Neural cell (in vitro differentiated cells): ENCODE measurements around the gene CEACAM3.

ENCODE experiments used
- CTCF ChIP-seq: fragments of 450-650 bp; IDR thresholded peaks from 2 replicates; pipeline ENCODE4 v1.5.1; 2014; ENCODE audit warnings: antibody characterized with exemption, mild to moderate bottlenecking, moderate library complexity; ENCODE audit not compliant: poor library complexity, severe bottlenecking
- MXI1 ChIP-seq: fragments of 450-650 bp; conservative IDR thresholded peaks from 2 replicates; pipeline ENCODE4 v1.6.1; 2014; ENCODE audit warnings: antibody characterized with exemption, mild to moderate bottlenecking; ENCODE audit not compliant: poor library complexity, severe bottlenecking

- TF ChIP-seq CTCF = no peak
- TF ChIP-seq MXI1 = no peak
Measured at GRCh38 chr19:41784312-41784711, 12.1 kb upstream of the CEACAM3 start.
